Parietal lobe (tissue), 1 donor: ENCODE data around the gene RNF17. TPM values are rescaled to one million over a fixed set of nuclear protein-coding genes. Genes with fewer than 3 reads are reported as not detected.

Experiments used
- total RNA-seq: library from RNA; depleted of rRNA; stranded (reverse); fragments of >200 nt; gene quantifications from one replicate; pipeline ENCODE4 v1.2.3, GENCODE V29; 2014

The RNF17 gene
- total RNA-seq: 2.2 TPM

GRCh38 chr13:24763596-24764275 is at the start of gene RNF17:
Gene RNF17 (plus strand): TSS chr13:24764169. CDS start chr13:24764204, 35 bp downstream.

Other genes starting within 250 kb of the RNF17 start
- gene ATP12A, start 83.8 kb upstream of the RNF17 start, total RNA-seq: not detected